K562 (cell line): ENCODE measurements around the gene ETS1. TPM values are rescaled to one million over a fixed set of nuclear protein-coding genes. Genes with fewer than 3 reads are reported as not detected.

ENCODE experiments used
- ATAC-seq: fragments of 200-7000 bp; cut with Tn5 transposase; 3 replicates; pipeline ENCODE4 v1.9.1; 2020; ENCODE audit warnings: moderate library complexity
- BruUV-seq: library from RNA; stranded (reverse); fragments of 400-500 nt; replicated peaks from 2 replicates; lab custom pipeline; 2021; lab: Mats Ljungman, UMichigan
- CTCF ChIA-PET: fragments of 300-600 bp; formaldehyde crosslinking; extraction: SDS; loops from one replicate; lab custom pipeline; 2021; ENCODE audit warnings: low intra/inter-chr PET ratio; lab: Yijun Ruan, JAX
- POLR2A ChIA-PET: fragments of 300-600, 350-650 bp; sonication (Branson Sonifier 250); formaldehyde crosslinking; extraction: SDS; loops from one replicate; lab custom pipeline; 2021; ENCODE audit warnings: antibody characterized with exemption, inconsistent platforms; lab: Yijun Ruan, JAX
- DNase-seq, 4 experiments: peaks; one replicate each; pipeline versions ENCODE4 v3.0.0 to v3.0.0-alpha.2; 2011 to 2018; ENCODE audit warnings: low spot score in 3 of 4, mixed read lengths in 3 of 4; ENCODE audit errors: extremely low read depth in 1 of 4
- FAIRE-seq: peaks from 2 replicates; lab custom pipeline; 2011; peaks lifted over from hg19 to GRCh38; lab: Jason Lieb, UNC
- H2AFZ ChIP-seq: 2 replicates; pipeline ENCODE4 v1.6.0; 2011; ENCODE audit warnings: low read depth, low read length, control low read depth, inconsistent platforms
- H3K27ac ChIP-seq: fragments of 200-600 bp; 3 replicates; pipeline ENCODE4 v1.8.0; 2011; ENCODE audit warnings: low read depth, mild to moderate bottlenecking, control low read depth, inconsistent platforms, low read length, moderate library complexity, mixed read lengths; ENCODE audit errors: extremely low read depth
- H3K27me3 ChIP-seq, 2 experiments: fragments of 300-600 bp in 1 of 2; 2 replicates in 1 of 2; 3 replicates in 1 of 2; pipeline versions ENCODE4 v1.6.0 to v1.8.0; 2011; ENCODE audit warnings: inconsistent platforms in 2 of 2, low read length in 2 of 2, mild to moderate bottlenecking in 1 of 2, mixed read lengths in 1 of 2, moderate library complexity in 1 of 2; ENCODE audit not compliant: control insufficient read depth in 2 of 2, insufficient read depth in 2 of 2
- H3K36me3 ChIP-seq: fragments of 300-600 bp; 3 replicates; pipeline ENCODE4 v1.8.0; 2011; ENCODE audit warnings: mild to moderate bottlenecking, low read length, inconsistent platforms; ENCODE audit not compliant: control insufficient read depth, insufficient read depth
- H3K4me1 ChIP-seq, 2 experiments: fragments of 200-600 bp in 1 of 2; replicated peaks in 1 of 2; 2 replicates in 1 of 2; 3 replicates in 1 of 2; pipeline versions ENCODE4 v1.5.1 to v1.8.0; 2011; ENCODE audit warnings: inconsistent platforms in 2 of 2, low read length in 2 of 2, mild to moderate bottlenecking in 1 of 2, mixed read lengths in 1 of 2, moderate library complexity in 1 of 2; ENCODE audit not compliant: control insufficient read depth in 2 of 2, insufficient read depth in 2 of 2
- H3K4me2 ChIP-seq: 2 replicates; pipeline ENCODE4 v1.6.1; 2011; ENCODE audit warnings: low read length, control low read depth, inconsistent platforms, mixed read lengths; ENCODE audit not compliant: insufficient read depth
- H3K4me3 ChIP-seq: fragments of 200-600 bp; sonication (generic), shearing (Covaris generic); 2 replicates; pipeline ENCODE4 v1.5.1; 2016; ENCODE audit warnings: control low read depth, inconsistent platforms
- H3K79me2 ChIP-seq: fragments of 200-600 bp; 3 replicates; pipeline ENCODE4 v1.8.0; 2011; ENCODE audit warnings: low read length, inconsistent platforms; ENCODE audit not compliant: control insufficient read depth, insufficient read depth
- H3K9ac ChIP-seq, 2 experiments: 2 replicates each; pipeline versions ENCODE4 v1.6.0 to v1.6.1; 2011; ENCODE audit warnings: low read depth in 2 of 2, low read length in 2 of 2, control low read depth in 1 of 2, inconsistent platforms in 1 of 2, mild to moderate bottlenecking in 1 of 2, mixed read lengths in 1 of 2; ENCODE audit not compliant: insufficient read depth in 1 of 2
- H3K9me1 ChIP-seq: one replicate; pipeline ENCODE4 v1.6.0; 2011; ENCODE audit warnings: inconsistent platforms, mild to moderate bottlenecking, low read length, moderate library complexity; ENCODE audit not compliant: control insufficient read depth, insufficient read depth
- H3K9me3 ChIP-seq: replicated peaks from 2 replicates; pipeline ENCODE4 v1.5.1; 2011; ENCODE audit warnings: low read depth, low read length, inconsistent platforms; ENCODE audit not compliant: control insufficient read depth, insufficient read depth
- H4K20me1 ChIP-seq: replicated peaks from 2 replicates; pipeline ENCODE4 v1.6.1; 2011; ENCODE audit warnings: low read length, inconsistent platforms, mixed read lengths; ENCODE audit not compliant: control insufficient read depth, insufficient read depth
- ADNP ChIP-seq: fragments of 200-800 bp; sonication (Bioruptor generic); IDR thresholded peaks from 2 replicates; pipeline ENCODE4 v1.6.1; 2016; ENCODE audit warnings: missing genetic modification characterization, missing compliant biosample characterization
- ERF ChIP-seq: fragments of 450-650 bp; formaldehyde crosslinking; IDR thresholded peaks from 2 replicates; pipeline ENCODE4 v1.4.0; 2020; ENCODE audit warnings: mild to moderate bottlenecking, mixed read lengths
- FOXO4 ChIP-seq: fragments of 450-650 bp; formaldehyde crosslinking; IDR thresholded peaks from 2 replicates; pipeline ENCODE4 v1.4.0; 2020; ENCODE audit warnings: mild to moderate bottlenecking, moderate library complexity
- HCFC1 ChIP-seq: IDR thresholded peaks from 2 replicates; pipeline ENCODE4 v1.6.1; 2012; ENCODE audit warnings: low read depth, low read length, improper control_type of control experiment
- MCM2 ChIP-seq: fragments of 450-650 bp; IDR thresholded peaks from 2 replicates; pipeline ENCODE4 v1.6.1; 2017; ENCODE audit warnings: low read depth, mild to moderate bottlenecking
- STAT5A ChIP-seq: IDR thresholded peaks from 2 replicates; pipeline ENCODE4 v1.6.1; 2012; ENCODE audit warnings: low read length, inconsistent platforms, borderline replicate concordance
- WGBS: fragments of 100-300 bp; shearing (Covaris generic); methylation state at CpG from one replicate; pipeline ENCODE4 v1.1.6; 2016; ENCODE audit warnings: low coverage, mixed read lengths; ENCODE audit not compliant: insufficient coverage; ENCODE audit errors: missing lambda C conversion rate; 5-methylcytosine and 5-hydroxymethylcytosine counted together
- in situ Hi-C: fragments of 300-500 bp; cut with MboI; formaldehyde crosslinking; loops from 4 replicates; pipeline ENCODE4 v1.15.0; 2018; ENCODE audit warnings: inconsistent platforms, mixed read lengths
- intact Hi-C: fragments of 100-400 bp; cut with micrococcal nuclease; formaldehyde crosslinking; loops from 2 replicates; pipeline ENCODE4 v1.14.2; 2022
- polyA plus RNA-seq, 8 experiments: library from polyadenylated mRNA; depleted of rRNA in 4 of 8; stranded (reverse) in 5 of 8; unstranded in 3 of 8; fragments of >200 nt; fragmentation: Nextera tagmentation in 2 of 8; fragmentation: Illumina TruSeq in 1 of 8; extraction: Ambion mirVana in 2 of 8; extraction: Trizol in 1 of 8; gene quantifications; 2 replicates each; pipeline versions ENCODE4 v1.2.1 to v1.2.3, GENCODE V29; 2011 to 2014; ENCODE audit warnings: inconsistent platforms in 1 of 8, missing spikeins in 1 of 8
- total RNA-seq, 7 experiments: library from RNA; depleted of rRNA in 6 of 7; stranded (reverse); fragments of >200 nt in 6 of 7; fragmentation: Illumina TruSeq in 2 of 7; extraction: Trizol in 2 of 7; gene quantifications; 2 replicates each; pipeline versions ENCODE4 v1.2.1 to v1.2.3, GENCODE V29; 2011 to 2021; ENCODE audit warnings: low replicate concordance in 1 of 7
- TF ChIP-seq, protein P1 (sequence below): fragments of 450-650 bp; IDR thresholded peaks from 2 replicates; pipeline ENCODE4 v1.6.1; 2016

The ETS1 gene
- total and polyA plus RNA-seq, 9 of the 15 experiments (the other 6 are each of a cell fraction or from before 2014, with no cell fraction given), result 0.04 to 1.4 (median 0.23) TPM

DNA sequence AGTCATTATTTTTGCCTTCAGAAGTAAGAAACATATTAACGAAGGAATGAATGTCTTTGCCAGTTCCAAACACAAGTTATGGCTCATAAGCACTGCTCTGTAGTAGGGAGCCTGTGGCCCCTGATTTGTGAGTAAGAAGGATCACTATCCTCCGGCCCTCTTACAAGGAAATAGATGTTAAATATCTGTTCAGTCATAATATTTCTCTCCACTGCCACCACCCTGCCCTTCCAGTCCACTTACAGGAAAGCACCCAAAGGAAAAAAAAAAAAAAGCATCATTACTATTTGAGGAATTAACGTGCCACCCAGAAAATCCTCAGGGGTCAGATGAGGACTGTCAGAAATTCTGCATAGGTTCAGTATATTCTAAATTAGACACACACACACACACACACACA, 123.4 kb downstream of the ETS1 start:
- intact Hi-C loops (no loop called here), in situ Hi-C loops (no loop called here)
- Histone ChIP-seq H3K4me3 (no peak overlapping the region), H3K27ac (no peak overlapping the region), H3K9me1 (no peaks in the 10 kb centered on the region), H3K4me2 (no peak overlapping the region), H2AFZ (no peak overlapping the region), H3K79me2 (no peaks in the 10 kb centered on the region), H3K9me3 (no peaks in the 10 kb centered on the region), H3K4me1 (no peaks in the 10 kb centered on the region), H4K20me1 (no peaks in the 10 kb centered on the region), H3K9ac (no peak overlapping the region), H3K27me3 (no peaks in the 10 kb centered on the region), H3K36me3 (no peaks in the 10 kb centered on the region)
- FAIRE-seq, result no peak
- ChIA-PET POLR2A (no interaction called here), CTCF (no interaction called here)
- 0% methylated on average over 3 of the region's 3 CpGs for WGBS
- no peak for ATAC-seq
- BruUV-seq, result no TSS peak
- DNase-seq, result no peak
- TF ChIP-seq ERF (CRISPR knock-in tag) (no peak), STAT5A (no peak)
- TF ChIP-seq, all 486 proteins: peak for 0

DNA sequence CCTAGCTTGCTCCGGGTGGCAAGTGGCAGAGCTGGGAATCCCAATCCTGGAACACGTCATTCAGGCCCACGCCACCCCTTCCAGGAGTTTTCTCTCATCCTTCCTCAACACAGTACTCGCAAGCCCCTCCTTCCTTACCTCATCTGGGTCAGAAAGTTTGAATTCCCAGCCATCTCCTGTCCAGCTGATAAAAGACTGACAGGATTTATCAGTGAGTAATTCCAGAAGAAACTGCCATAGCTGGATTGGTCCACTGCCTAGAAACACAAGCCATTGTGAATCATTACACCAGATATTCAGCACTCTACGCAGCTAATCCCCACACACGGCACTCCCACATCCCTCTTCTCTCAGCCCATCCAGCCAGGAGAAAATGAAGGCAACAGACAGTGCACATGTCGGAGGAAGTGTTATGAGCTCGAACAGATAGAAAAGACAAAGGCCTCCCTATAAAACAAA, 124.0 kb downstream of the ETS1 start:
- H3K9ac ChIP-seq, result no peak overlapping the region
- no peaks in the 10 kb centered on the region for H3K27me3 ChIP-seq
- CTCF ChIA-PET, result no interaction called here
- no peak overlapping the region for H2AFZ ChIP-seq
- POLR2A ChIA-PET, result interaction anchor here (0.6 kb wide), 1 partner anchor 1152 kb away, joined by 3 read pairs; no protein-coding TSS in a partner anchor
- no peaks in the 10 kb centered on the region for H4K20me1 ChIP-seq
- no peak overlapping the region for H3K4me2 ChIP-seq
- H3K4me3 ChIP-seq, result no peak overlapping the region
- no peaks in the 10 kb centered on the region for H3K9me3 ChIP-seq
- H3K4me1 ChIP-seq, result no peaks in the 10 kb centered on the region
- in situ Hi-C loops, result no loop called here
- ATAC-seq (no peak), FAIRE-seq (no peak), DNase-seq (no peak)
- H3K9me1 ChIP-seq, result no peaks in the 10 kb centered on the region
- no peaks in the 10 kb centered on the region for H3K36me3 ChIP-seq
- intact Hi-C loops, result no loop called here
- H3K27ac ChIP-seq, result no peak overlapping the region
- TF ChIP-seq ADNP, result no peak
- TF ChIP-seq, protein P1, sequence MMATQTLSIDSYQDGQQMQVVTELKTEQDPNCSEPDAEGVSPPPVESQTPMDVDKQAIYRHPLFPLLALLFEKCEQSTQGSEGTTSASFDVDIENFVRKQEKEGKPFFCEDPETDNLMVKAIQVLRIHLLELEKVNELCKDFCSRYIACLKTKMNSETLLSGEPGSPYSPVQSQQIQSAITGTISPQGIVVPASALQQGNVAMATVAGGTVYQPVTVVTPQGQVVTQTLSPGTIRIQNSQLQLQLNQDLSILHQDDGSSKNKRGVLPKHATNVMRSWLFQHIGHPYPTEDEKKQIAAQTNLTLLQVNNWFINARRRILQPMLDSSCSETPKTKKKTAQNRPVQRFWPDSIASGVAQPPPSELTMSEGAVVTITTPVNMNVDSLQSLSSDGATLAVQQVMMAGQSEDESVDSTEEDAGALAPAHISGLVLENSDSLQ, result no peak
- TF ChIP-seq HCFC1, result no peak
- TF ChIP-seq FOXO4 (CRISPR knock-in tag), result no peak
- TF ChIP-seq MCM2, result no peak
- no peaks in the 10 kb centered on the region for H3K79me2 ChIP-seq
- no TSS peak for BruUV-seq
- 4% methylated on average over 8 of the region's 8 CpGs for WGBS
